ENCODE data around the gene CHADL.

The CHADL gene

GRCh38 chr22:41288245-41288946, 47.7 kb upstream of the CHADL start (continued):
- TF ChIP-seq ZNF639 (tag by site-specific recombination; IDR thresholded peaks at IDR 0.05), result no peak
- TF ChIP-seq ZNF341 (tag by site-specific recombination; IDR thresholded peaks at IDR 0.05; ENCODE audit: low read depth), result peak; percentile 19; the same call in 1 of the 2 replicates
- TF ChIP-seq OSR2 (tag by site-specific recombination; IDR thresholded peaks at IDR 0.05), result no peak
- TF ChIP-seq BCL11A (tag by site-specific recombination; IDR thresholded peaks at IDR 0.05; ENCODE audit: low read depth), result no peak
- TF ChIP-seq, protein P1, sequence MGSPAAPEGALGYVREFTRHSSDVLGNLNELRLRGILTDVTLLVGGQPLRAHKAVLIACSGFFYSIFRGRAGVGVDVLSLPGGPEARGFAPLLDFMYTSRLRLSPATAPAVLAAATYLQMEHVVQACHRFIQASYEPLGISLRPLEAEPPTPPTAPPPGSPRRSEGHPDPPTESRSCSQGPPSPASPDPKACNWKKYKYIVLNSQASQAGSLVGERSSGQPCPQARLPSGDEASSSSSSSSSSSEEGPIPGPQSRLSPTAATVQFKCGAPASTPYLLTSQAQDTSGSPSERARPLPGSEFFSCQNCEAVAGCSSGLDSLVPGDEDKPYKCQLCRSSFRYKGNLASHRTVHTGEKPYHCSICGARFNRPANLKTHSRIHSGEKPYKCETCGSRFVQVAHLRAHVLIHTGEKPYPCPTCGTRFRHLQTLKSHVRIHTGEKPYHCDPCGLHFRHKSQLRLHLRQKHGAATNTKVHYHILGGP (tag by site-specific recombination; IDR thresholded peaks at IDR 0.05), result peak; percentile 59; the same call in 1 of the 2 replicates
- TF ChIP-seq ZNF549 (tag by site-specific recombination; IDR thresholded peaks at IDR 0.05), result no peak
- peak; percentile 73 for TF ChIP-seq ZNF600 (tag by site-specific recombination; IDR thresholded peaks at IDR 0.05)
- no peak for TF ChIP-seq ZNF114 (tag by site-specific recombination; IDR thresholded peaks at IDR 0.05)
- no peak for TF ChIP-seq ZNF473 (tag by site-specific recombination; IDR thresholded peaks at IDR 0.05)
- TF ChIP-seq HIC1 (tag by site-specific recombination; IDR thresholded peaks at IDR 0.05), result no peak
- TF ChIP-seq ZNF791 (tag by site-specific recombination; IDR thresholded peaks at IDR 0.05), result no peak
- TF ChIP-seq PRDM10 (tag by site-specific recombination; IDR thresholded peaks at IDR 0.05), result peak; percentile 62
- peak; percentile 87 for TF ChIP-seq ZIC2 (tag by site-specific recombination; IDR thresholded peaks at IDR 0.05)
- TF ChIP-seq, protein P2, sequence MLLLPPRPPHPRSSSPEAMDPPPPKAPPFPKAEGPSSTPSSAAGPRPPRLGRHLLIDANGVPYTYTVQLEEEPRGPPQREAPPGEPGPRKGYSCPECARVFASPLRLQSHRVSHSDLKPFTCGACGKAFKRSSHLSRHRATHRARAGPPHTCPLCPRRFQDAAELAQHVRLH (tag by site-specific recombination; IDR thresholded peaks at IDR 0.05), result peak; percentile 53; the same call in 1 of the 2 replicates
- peak; percentile 33; the same call in 1 of the 2 replicates for TF ChIP-seq ZEB2 (tag by site-specific recombination; IDR thresholded peaks at IDR 0.05)
- TF ChIP-seq ZNF629 (tag by site-specific recombination; IDR thresholded peaks at IDR 0.05), result peak; percentile 54; the same call in 1 of the 2 replicates

DNA sequence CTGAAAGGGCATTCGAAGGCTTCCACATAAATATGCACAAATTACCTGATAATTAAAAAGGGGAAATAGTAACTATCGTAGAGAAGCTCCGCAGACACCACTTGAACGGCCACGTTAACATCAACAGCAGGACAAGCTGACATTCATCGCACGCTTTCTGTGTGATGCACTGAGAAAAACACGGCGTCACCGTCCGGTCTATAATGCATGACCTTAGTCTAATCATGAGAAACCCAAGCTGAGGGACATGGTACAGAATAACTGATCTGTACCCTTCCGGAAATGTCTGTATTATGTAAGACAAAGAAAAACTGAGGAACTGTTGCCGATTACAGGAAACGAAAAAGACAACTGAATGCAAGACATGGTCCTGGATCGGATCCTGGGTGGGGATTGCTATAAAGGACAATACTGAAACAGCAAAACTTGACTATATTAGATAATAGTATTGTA, 45.9 kb upstream of the CHADL start:
- no peaks in the 10 kb centered on the region for H3K9me3 ChIP-seq (ENCODE audit: control insufficient read depth, insufficient read depth, low read depth, low read length)
- peaks cover 9% of the 10 kb centered on the region for H3K4me1 ChIP-seq (ENCODE audit: control insufficient read depth, insufficient read depth, low read length)
- peak overlapping the region; percentile 37 for H3K4me3 ChIP-seq (ENCODE audit: low read depth, low read length)
- peaks cover 27 to 33% of the 10 kb centered on the region in 2 experiments for H3K36me3 ChIP-seq (ENCODE audit: control insufficient read depth in 2 of 2, insufficient read depth in 1 of 2, low read length in 2 of 2)
- ChIA-PET CTCF (interaction anchor here (0.7 to 1.4 kb wide), 4 partner anchors 13 to 230 kb away, joined by 3 to 7 read pairs (median 3); partner anchors contain the start of gene ZC3H7B), POLR2A (interaction anchor here (0.6 to 3.0 kb wide), 17 partner anchors 12 to 335 kb away, joined by 3 to 45 read pairs (median 5); partner anchors contain the start of genes PMM1, RBX1, TEF and TOB2)
- peak overlapping the region; percentile 44 for H3K27ac ChIP-seq (ENCODE audit: extremely low read depth, low read depth, low read length)
- TF ChIP-seq ZNF416 (tag by site-specific recombination; IDR thresholded peaks at IDR 0.05) (no peak), ZBTB20 (tag by site-specific recombination; IDR thresholded peaks at IDR 0.05) (peak; percentile 6; the same call in 1 of the 2 replicates), ZNF664 (tag by site-specific recombination; IDR thresholded peaks at IDR 0.05) (0 out of 2 replicates have a peak, but pooled peaks have one; percentile 8), SCRT2 (tag by site-specific recombination; IDR thresholded peaks at IDR 0.05) (peak; percentile 86), ZBTB17 (tag by site-specific recombination; IDR thresholded peaks at IDR 0.05) (peak; percentile 67; the same call in 1 of the 2 replicates), ZNF2 (tag by site-specific recombination; IDR thresholded peaks at IDR 0.05) (peak; percentile 34; the same call in 1 of the 2 replicates), ZNF514 (tag by site-specific recombination; IDR thresholded peaks at IDR 0.05) (no peak), ZSCAN30 (tag by site-specific recombination; IDR thresholded peaks at IDR 0.05) (no peak), ZNF335 (tag by site-specific recombination; conservative IDR thresholded peaks at IDR 0.05) (peak; percentile 0; the same call in 1 of the 2 replicates)
- TF ChIP-seq, protein P3, sequence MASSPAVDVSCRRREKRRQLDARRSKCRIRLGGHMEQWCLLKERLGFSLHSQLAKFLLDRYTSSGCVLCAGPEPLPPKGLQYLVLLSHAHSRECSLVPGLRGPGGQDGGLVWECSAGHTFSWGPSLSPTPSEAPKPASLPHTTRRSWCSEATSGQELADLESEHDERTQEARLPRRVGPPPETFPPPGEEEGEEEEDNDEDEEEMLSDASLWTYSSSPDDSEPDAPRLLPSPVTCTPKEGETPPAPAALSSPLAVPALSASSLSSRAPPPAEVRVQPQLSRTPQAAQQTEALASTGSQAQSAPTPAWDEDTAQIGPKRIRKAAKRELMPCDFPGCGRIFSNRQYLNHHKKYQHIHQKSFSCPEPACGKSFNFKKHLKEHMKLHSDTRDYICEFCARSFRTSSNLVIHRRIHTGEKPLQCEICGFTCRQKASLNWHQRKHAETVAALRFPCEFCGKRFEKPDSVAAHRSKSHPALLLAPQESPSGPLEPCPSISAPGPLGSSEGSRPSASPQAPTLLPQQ (tag by site-specific recombination; IDR thresholded peaks at IDR 0.05), result peak; percentile 34; the same call in 1 of the 2 replicates

Measured in HEK293 (cell line).